HG03521 (cell line): ENCODE results near the gene PHF21A.

Experiments used
- ATAC-seq: cut with Tn5 transposase; IDR thresholded peaks from one replicate; pipeline ENCODE4 v1.9.1; 2021; ENCODE audit warnings: mild to moderate bottlenecking, moderate library complexity; ENCODE audit not compliant: unreplicated experiment

The PHF21A gene

DNA sequence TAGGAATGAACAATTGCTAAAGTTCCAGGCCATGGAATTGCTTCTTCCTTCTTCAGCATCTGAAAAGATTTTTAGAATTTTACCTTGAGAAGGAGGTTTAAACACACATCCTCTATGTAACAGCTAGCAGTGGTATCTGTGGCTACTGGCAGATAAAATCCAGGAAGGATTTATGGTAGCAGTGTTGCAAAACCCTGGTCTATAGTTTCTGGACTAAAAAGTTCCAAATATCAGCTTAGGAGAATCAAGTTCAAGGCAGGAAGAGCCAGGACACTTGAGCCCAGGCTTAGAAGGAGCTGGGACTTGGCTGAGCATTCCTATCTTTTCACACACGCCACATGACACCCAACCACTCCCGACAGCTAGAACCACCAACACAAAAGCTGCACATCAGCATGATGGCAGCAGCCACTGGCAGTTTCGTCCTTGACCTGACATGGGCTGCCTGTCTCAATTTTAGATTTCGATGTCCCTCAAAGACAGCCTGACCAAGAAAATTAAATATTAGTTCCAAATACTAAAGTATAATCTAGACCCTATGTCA lies 184.7 kb downstream of the PHF21A start:
- ATAC-seq: no peak

DNA sequence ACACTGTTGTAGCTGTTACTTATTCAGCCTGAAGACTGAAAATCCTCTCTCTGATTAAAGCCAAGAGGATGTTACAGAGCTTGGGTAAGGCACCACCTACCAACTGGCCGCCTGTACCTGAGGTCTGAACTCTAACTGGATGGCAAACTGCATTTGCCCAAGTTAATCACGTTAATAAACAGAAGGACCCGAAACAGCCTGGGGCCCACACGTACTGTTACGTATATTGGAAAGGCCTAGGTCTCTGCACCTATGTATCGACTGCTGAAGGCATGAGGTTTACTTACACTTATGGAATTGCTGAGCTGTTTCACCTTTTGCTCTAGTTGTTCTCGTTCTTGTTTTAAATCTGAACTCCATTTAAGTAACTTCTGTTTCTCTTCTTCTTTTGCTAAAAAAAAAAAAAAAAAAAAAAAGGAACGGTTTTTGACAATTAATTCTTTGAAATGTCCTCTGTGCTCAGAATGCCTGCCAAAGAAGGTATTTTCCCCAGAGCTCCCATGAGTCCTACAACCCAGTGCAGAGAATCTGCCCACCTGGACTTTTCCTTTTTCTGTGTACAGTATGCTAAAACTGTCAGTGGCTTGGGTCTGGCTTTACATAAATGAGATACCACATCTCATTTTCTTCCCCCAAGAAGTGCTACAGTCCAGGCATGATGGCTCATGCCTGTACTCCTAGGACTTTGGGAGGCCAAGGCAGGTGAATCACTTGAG lies 185.7 kb downstream of the PHF21A start:
- no peak for ATAC-seq

DNA sequence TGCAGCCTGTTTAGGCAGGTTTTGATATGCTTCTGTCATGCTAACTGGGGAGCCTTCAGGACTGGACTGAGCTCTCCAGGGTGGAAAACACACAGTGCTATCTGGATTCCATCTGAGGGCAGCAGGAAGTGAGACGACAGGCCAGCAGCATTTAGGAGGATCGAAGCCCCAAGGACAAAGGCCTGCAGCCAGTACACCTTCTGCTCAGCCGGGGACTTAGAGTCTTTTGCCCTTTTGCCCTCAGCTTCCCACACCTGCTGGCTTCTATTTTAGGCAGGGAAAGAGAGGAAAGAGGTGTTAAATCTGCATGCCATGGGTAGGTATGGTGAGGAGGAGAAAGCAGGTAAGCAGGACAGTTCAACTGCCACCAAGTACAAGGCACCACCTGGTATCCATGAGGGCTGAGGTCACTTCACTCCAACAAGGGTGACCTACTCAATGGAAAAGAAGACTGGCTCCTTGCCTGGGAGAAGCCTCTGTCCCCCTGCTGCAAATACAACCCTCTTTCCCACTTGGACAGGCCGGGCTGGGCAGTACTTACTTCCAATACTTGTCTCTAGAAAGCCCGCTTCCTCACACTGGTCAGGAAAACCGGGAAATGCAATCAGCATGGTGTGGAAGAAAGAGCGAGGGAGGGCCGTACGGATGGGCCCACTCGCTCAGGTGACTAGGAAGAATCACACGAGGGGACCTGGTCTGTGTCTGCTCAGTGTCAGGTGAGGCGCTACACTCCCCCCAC lies 186.5 kb downstream of the PHF21A start:
- no peak for ATAC-seq

DNA sequence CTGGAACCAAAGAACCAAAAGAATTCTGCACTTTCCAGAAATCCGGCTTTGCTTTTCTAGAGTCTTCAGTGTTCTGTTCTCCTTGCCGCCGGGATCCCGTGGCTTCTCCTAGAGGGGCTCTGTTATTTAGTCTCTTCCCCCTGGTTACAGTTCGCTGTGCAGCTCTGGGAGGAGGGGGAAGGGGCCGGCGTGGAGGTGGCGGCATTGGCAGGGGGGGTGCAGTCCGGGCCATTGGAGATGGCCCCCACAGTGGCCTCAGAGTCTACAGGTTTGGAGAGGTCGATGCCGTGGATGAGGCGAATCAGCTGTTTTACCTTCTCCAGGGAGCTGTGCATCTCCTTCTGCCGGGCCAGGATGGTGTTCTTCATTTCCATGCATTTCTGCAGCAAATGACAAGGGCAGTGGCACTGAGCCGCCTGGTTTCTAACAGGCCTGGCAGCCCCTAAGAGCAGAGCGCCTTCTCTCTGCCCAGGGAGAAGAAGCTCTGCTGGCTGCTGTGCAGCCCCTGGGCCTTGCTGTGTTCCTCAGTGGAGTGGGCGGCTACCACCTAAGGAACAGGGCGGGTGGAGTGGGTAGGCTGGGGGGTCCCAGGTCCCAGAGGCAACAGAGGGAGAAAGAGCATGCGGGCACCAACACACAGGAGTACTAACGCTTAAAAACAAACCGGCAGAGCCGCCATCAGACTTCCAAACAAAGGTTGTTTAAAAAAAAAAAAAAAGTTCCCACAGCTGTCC lies 187.2 kb downstream of the PHF21A start:
- no peak for ATAC-seq

DNA sequence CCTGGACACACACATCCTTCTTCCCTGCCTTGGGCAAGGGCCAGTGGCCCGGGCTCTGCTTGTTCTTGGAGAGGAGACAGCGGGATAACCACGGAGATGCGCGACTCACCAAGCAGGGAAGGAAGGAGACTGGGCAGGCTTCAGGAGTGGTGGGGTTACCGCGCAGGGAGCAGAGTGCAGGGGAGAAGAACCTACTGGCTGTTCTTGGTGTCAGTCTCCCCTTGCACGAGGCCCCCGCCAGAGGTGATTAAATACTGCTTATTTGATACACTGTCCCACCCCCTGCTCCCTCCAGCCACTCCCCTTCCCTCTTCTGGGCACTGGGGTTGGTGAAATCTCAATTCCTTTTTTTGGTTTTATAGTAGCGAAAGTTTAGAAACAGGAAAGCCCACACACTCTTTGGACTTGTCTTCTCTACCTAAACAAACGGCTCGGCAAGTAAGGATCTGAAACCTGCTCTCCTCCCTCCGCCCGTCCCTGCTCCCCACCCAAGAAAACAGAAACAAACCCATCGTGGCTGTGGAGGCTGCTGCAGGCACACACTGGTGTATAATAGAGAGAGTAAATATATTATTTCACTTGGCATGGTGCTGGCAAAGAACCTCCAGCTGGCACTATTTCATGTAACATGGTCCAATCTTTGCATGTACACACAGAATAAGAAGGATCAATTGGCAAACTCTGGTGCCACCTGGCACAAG lies 188.0 kb downstream of the PHF21A start:
- ATAC-seq: no peak

DNA sequence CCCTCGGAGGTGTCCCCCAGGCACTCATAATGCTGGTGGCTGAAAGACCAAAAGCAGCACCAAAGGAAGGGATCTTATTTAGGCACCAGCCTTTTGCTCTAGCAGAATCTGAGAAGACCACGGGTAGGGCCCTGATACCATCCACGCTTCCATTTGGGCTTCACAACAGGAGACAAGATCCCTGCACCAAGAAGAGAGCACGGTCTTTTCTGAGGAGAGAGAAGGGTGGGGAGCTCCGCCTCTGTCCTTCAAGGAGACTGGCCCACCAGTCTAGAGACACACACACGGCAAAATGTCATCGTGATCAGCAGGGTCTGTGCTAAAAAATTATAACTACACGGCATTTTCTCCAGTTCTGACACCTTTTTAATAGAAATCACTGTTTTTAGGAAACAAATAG lies 189.0 kb downstream of the PHF21A start:
- ATAC-seq: no peak

DNA sequence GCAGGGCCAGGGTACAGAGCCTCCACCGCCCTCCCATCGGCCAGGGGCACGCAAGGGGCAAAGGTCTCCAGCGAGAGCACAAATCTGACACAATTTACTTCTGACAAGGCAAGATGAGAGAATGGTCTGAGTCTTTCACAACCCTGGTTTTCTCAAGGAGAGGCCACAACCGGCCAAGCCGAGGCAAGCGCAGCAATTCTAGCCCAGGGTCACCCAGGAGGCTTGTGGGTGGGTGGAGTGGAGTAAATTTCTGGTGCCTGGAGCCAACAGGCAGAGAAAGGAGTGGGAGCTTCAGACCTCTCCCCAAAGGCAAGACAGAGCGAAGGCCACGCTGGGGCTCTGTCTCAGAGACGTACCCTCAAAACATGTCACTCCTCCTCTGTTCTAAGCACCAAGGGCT lies 189.5 kb downstream of the PHF21A start:
- ATAC-seq: no peak

DNA sequence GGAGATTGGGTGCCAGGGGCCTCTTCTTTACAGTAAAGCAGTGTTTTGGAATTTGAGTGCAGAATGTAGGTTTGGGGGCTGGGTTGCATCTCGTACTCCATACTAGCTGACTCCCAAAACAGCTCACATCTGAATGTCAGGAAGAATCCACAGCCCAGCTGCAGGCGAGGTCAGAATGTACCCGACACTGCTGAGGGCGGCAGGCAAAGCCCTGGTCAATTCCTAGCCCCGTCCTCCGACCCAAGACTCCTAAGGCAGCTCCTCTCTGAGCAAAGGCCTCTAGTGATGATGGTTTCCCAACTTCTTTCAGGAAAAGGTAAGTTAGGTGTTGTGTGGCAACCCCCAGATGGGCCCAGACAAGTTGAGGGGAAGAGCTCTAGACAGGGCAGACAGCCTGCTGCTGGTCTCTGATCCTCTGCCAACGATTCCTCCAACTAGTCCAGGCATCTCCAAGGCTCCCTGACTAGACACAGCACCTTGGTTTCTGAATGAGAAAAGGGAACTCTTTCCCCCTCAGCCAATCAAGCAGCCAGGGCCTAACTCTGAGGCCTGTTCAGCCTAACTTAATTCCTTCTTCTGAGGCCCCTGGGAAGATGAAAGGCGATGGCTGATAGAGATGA lies 190.2 kb downstream of the PHF21A start:
- no peak for ATAC-seq

DNA sequence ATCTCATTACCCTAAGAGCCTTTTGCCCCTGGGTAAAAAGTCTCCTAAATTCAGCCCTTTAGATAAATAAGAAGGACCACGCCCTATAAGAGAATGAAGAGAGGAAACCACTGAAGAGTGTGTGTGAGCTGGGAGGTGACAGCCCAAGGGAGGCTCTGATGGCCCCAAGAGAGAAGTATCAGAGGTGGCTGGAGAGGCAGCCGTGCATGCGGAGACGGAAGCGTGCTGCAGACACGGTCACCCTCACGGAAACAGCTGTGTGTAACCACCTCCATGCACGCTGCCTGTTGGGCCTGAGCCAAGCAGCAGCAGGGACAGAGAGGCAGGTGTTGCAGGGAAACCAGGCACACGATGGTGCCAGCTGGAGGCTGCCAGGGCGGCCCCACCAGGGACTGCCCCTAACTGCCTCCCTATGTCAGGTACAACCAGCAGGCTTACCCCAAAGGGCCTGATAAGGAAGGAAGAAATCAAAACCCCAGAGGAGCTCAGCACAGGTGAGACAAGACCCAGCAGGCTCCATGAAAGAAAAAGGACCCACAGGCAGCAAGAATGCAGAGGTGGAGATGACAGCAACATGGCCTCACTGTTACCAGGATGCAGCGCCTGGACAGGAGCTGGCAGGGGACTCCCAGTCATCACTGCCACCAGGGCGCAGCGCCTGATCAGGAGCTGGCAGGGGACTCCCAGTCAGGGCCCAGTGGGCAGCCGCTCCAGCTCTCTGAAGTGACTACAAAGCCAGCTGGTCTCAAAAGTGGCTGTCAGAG lies 191.0 kb downstream of the PHF21A start:
- ATAC-seq: peak; percentile 85

DNA sequence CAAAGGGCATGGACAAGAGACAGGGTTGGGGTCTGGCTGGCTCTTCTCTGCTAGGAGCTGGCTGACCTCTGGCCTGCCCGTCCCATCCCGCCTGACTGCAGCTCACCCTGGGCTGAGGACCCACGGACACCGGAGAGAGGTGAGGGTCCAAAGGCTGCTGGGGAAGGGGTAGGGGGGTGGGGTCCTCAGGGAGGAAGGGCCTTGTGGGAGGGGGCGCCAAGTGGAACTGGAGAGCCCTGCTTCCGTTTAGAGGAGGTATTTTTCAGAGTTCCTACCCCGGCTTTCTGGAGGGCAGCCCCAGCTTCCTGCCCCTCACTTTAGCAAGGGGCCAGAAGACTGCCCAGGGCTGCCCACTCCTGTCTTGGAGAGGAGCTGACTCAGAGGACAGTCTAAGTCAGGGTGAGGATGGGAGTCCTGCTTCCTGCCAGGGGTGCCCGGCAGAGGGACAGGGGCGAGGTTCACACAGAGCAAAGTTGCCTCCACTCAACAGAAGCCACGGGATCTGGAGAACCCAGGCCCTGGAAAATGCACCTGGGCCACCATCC lies 191.7 kb downstream of the PHF21A start:
- ATAC-seq: no peak

DNA sequence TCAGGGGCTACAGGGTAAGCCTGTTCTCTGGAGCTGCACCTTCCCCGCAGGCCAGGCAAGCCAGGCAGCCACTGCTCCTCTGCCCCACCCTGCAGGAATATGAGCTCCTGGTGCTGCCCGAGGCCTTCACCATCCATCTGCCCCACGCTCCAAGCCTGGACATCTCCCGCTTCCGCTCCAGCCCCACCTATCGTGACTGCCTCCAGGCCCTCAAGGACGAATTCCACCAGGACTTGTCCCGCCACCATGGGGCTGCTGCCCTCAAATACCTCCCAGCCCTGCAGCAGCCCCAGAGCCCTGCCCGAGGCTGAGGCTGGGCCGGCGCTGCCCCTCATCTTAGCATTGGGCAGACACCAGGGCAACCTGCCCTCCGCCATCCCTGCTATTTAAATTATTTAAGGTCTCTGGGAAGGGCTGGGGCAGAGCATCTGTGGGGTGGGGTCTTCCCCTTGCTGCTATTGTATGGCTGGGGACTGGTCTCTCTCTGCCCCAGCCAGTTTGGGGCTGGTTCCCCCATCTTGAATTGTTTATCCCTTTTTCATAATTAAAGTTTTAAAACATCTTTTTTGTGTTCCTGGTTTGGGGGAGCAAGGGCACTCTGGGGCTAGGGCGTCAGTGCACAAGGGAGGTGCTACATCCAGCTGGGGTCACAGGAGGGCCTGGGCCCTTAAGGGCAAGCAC lies 192.6 kb downstream of the PHF21A start:
- no peak for ATAC-seq

DNA sequence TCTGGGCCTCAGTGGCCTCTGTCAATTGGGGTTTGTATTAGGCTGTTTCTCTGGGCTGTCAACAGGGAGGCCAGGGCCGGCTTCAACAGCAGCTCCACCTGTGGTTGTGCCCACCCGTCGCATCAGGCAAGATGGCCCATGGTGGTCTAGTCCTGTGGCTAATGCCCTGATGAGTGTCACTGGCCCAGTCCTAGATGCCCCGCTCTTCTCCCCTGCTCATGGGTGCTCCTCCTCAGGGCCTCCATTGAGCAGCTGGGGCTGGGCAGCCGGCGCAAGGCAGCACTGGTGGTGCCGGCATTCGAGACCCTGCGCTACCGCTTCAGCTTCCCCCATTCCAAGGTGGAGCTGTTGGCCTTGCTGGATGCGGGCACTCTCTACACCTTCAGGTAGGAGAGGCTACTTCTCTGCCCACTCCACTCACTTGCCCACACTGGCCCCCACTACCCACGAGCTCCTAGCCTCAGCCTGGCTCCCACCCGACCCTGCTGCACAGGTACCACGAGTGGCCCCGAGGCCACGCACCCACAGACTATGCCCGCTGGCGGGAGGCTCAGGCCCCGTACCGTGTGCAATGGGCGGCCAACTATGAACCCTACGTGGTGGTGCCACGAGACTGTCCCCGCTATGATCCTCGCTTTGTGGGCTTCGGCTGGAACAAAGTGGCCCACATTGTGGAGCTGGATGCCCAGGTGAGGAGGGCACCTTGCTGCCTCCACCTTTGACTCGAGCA lies 193.4 kb downstream of the PHF21A start:
- no peak for ATAC-seq

DNA sequence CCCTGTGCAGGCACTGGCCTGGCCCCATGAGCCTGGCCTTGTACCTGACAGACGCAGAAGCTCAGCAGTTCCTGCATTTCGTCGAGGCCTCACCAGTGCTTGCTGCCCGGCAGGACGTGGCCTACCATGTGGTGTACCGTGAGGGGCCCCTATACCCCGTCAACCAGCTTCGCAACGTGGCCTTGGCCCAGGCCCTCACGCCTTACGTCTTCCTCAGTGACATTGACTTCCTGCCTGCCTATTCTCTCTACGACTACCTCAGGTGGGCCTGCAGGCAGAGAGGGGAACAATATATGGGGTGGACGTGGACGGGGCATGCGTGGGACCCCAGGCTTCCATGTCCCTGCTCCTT lies 193.9 kb downstream of the PHF21A start:
- no peak for ATAC-seq

DNA sequence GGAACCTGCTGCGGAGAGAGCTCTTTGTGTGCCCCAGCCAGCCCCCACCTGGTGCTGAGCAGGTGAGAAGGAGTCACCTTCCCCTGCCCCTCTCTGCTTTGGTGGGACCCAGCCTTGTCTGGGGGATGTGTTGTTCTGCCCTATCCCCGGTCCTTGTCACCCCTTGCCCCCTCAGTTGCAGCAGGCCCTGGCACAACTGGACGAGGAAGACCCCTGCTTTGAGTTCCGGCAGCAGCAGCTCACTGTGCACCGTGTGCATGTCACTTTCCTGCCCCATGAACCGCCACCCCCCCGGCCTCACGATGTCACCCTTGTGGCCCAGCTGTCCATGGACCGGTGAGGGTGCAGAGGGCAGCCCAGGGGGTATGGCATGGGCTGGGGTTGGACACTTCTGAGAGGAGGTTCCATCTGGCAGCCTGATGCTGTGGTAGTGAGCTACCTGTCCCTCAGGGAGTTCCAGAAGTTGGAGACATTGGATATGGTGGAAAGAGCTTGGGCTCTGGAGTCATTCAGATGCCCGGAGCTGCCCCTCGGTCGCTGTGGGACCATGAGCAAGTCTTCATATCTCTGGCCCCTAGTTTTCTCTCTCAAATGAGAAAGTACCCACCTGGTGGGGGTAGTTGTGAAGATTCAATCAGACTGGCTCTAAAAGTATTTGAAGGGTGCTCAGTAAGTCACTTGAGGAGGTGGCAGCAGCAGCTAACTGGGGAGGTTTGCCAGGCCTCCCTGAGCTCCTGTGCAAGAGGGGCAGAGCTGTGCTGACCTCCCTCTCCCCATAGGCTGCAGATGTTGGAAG lies 194.5 kb downstream of the PHF21A start:
- ATAC-seq: no peak

DNA sequence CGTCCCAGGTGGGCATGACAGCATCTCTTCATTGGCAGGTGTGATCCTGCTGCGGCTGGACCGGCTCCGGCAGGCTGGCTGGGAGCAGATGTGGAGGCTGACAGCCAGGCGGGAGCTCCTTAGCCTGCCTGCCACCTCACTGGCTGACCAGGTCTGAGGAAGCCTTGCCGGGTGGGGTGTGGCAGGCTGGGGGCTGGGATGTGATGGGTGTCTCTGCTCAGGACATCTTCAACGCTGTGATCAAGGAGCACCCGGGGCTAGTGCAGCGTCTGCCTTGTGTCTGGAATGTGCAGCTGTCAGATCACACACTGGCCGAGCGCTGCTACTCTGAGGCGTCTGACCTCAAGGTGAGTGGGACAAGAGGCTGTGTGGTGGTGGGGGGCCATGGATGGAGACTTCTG lies 195.3 kb downstream of the PHF21A start:
- ATAC-seq: no peak

DNA sequence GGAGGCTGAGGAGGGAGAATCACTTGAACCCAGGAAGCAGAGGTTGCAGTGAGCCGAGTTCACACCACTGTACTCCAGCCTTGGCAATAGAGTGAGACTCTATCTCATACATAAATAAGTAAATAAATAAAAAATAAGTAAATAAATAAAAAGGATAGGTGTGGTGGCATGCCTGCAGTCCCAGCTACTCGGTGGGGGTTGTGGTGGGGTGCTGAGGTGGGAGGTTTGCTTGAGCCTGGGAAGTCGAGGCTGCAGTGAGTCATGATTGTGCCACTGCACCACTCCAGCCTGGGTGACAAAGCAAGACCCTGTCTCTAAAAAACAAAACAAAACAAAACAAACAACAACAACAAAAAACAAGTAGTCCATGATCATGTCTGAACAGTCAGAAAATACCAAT lies 195.7 kb downstream of the PHF21A start:
- ATAC-seq: no peak

DNA sequence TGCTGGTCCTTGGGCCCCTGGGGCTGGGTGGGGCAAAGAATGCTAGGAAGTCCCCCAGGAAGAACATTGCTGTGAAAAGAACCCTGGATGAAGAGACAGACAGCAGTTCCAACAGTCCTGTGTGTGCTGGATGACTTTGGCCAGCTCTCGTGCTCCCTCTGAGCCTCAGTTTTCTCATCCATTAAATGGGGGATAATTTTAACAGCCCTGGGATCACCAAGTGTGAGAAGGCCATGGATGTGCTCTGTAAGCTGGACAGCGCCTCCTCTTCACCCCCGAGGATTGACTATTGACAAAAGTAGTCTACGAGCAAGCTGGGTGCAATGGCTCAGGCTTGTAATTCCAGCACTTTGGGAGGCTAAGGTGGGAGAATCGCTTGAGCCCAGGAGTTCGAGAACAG lies 196.3 kb downstream of the PHF21A start:
- ATAC-seq: no peak
